IPS-20b (cell line): Measurements from ENCODE around the gene ZNF438.

ENCODE experiments used
- H3K27ac ChIP-seq: one replicate; pipeline ENCODE4 v1.5.1; 2013; ENCODE audit warnings: low read length
- H3K27me3 ChIP-seq: 2 replicates; pipeline ENCODE4 v1.6.1; 2013; ENCODE audit warnings: mild to moderate bottlenecking, low read length, inconsistent platforms; ENCODE audit not compliant: insufficient read depth
- H3K36me3 ChIP-seq: 2 replicates; pipeline ENCODE4 v1.6.1; 2013; ENCODE audit warnings: low read depth, mild to moderate bottlenecking, inconsistent platforms, low read length, moderate library complexity; ENCODE audit not compliant: insufficient read depth
- H3K4me1 ChIP-seq: 2 replicates; pipeline ENCODE4 v1.6.1; 2013; ENCODE audit warnings: mild to moderate bottlenecking, control low read depth, inconsistent platforms, low read length, moderate library complexity; ENCODE audit not compliant: insufficient read depth
- H3K4me3 ChIP-seq: 2 replicates; pipeline ENCODE4 v1.5.1; 2013; ENCODE audit warnings: mild to moderate bottlenecking, low read length, inconsistent platforms
- H3K9ac ChIP-seq: 2 replicates; pipeline ENCODE4 v1.6.1; 2013; ENCODE audit warnings: low read depth, mild to moderate bottlenecking, inconsistent platforms, low read length, moderate library complexity
- H3K9me3 ChIP-seq: 2 replicates; pipeline ENCODE4 v1.6.1; 2013; ENCODE audit warnings: mild to moderate bottlenecking, low read depth, low read length, inconsistent platforms; ENCODE audit not compliant: insufficient read depth

The ZNF438 gene

GRCh38 chr10:30826679-30827078, 205.0 kb downstream of the ZNF438 start:
- no peak overlapping the region for H3K9ac ChIP-seq
- no peaks in the 10 kb centered on the region for H3K9me3 ChIP-seq
- peaks cover 6% of the 10 kb centered on the region; the same call in 1 of the 2 replicates for H3K4me1 ChIP-seq
- H3K36me3 ChIP-seq, result no peaks in the 10 kb centered on the region
- no peak overlapping the region for H3K27ac ChIP-seq
- H3K4me3 ChIP-seq, result no peak overlapping the region
- H3K27me3 ChIP-seq, result peaks cover under 1% of the 10 kb centered on the region; the same call in 1 of the 2 replicates

DNA sequence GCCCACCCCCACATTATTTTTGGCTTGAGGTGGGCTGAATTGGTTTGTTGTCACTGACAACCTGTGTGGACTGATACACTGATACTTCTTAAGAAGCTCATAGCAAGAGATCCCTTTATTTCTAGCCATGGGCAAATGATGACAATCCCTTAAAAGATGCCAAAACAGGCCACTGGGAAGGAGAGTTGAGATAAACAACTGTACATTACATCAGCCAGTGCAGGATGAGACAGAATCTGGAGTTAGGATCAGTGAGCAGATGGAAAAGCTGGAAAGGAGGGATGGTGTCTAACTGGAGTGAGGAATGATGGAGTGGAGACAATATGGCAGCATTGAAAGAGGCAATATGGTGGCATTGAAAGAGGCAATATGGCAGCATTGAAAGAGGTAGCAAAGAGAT, 206.2 kb downstream of the ZNF438 start:
- H3K36me3 ChIP-seq, result no peaks in the 10 kb centered on the region
- H3K27me3 ChIP-seq, result peaks cover 8% of the 10 kb centered on the region; the same call in 1 of the 2 replicates
- no peak overlapping the region for H3K9ac ChIP-seq
- peaks cover 3% of the 10 kb centered on the region; the same call in 1 of the 2 replicates for H3K4me1 ChIP-seq
- H3K27ac ChIP-seq, result no peak overlapping the region
- no peak overlapping the region for H3K4me3 ChIP-seq
- no peaks in the 10 kb centered on the region for H3K9me3 ChIP-seq

DNA sequence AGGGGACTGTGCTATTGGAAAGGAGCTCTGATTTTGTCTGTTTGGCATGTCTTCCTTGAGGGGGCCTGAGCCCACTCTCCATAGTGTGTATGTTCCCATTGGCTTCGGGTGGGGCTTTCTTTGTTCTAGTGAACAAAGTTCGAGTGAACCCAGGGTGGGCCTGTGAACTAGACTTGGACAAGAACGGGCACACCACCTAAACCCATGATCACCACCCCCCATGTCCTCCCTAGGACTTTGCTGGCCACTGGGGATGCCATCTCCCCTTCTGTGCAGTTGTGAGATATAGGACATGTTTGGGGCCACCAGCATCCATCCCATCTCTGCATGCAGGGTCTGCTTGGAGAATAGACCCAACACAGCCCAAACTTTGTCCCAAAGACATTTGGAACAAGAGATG, 206.6 kb downstream of the ZNF438 start:
- H3K9ac ChIP-seq, result no peak overlapping the region
- no peak overlapping the region for H3K27ac ChIP-seq
- H3K4me1 ChIP-seq, result no peaks in the 10 kb centered on the region
- H3K4me3 ChIP-seq, result no peak overlapping the region
- H3K27me3 ChIP-seq, result peaks cover 8% of the 10 kb centered on the region; the same call in 1 of the 2 replicates
- H3K36me3 ChIP-seq, result no peaks in the 10 kb centered on the region
- no peaks in the 10 kb centered on the region for H3K9me3 ChIP-seq

- Histone ChIP-seq H3K27ac (no peak overlapping the region), H3K9ac (no peak overlapping the region), H3K4me3 (no peak overlapping the region), H3K9me3 (no peaks in the 10 kb centered on the region), H3K4me1 (no peaks in the 10 kb centered on the region), H3K27me3 (peaks cover 8% of the 10 kb centered on the region; the same call in 1 of the 2 replicates), H3K36me3 (no peaks in the 10 kb centered on the region)
These were observed 208.0 kb downstream of the ZNF438 start for GRCh38 chr10:30823651-30824050.

DNA sequence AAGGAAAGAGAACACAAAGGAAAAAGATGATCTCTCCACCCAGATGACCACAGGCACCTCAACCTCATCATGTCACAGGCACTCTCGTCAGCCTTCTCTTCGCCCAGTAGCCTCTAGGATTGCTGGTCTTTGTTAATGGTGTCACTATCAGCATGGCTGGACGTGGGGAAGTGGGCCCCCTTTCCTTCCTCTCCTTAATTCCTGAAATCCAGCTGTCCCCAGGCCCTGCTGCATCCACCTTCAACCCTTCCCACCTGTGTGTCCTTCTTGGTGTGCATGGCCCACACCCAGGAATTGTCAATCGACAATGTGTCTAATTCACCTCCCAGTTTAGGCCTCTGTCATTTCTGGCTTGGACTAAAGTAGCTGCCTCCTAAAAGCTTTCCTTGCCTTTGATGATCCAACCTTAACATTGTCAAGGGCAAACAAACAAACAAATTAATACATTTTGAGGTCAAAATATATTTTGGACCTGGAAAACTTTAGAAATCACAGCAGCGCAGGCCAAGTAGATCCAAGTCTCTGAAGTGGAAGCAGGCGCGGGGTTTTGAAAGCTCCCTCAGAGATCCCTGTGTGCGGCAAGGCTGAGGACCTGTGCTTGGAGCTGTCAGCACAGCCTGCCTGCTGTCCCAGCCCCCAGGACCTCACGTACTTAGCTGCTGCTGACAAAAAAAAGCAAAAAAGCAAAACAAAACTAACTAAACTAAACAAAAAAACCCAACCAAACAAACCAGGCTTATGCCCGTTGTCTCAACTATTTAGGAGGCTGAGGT, 208.8 kb downstream of the ZNF438 start:
- H3K9ac ChIP-seq, result no peak overlapping the region
- H3K4me1 ChIP-seq, result no peaks in the 10 kb centered on the region
- H3K4me3 ChIP-seq, result no peak overlapping the region
- H3K27me3 ChIP-seq, result peaks cover 8% of the 10 kb centered on the region; the same call in 1 of the 2 replicates
- H3K36me3 ChIP-seq, result no peaks in the 10 kb centered on the region
- H3K27ac ChIP-seq, result no peak overlapping the region
- H3K9me3 ChIP-seq, result no peaks in the 10 kb centered on the region

DNA sequence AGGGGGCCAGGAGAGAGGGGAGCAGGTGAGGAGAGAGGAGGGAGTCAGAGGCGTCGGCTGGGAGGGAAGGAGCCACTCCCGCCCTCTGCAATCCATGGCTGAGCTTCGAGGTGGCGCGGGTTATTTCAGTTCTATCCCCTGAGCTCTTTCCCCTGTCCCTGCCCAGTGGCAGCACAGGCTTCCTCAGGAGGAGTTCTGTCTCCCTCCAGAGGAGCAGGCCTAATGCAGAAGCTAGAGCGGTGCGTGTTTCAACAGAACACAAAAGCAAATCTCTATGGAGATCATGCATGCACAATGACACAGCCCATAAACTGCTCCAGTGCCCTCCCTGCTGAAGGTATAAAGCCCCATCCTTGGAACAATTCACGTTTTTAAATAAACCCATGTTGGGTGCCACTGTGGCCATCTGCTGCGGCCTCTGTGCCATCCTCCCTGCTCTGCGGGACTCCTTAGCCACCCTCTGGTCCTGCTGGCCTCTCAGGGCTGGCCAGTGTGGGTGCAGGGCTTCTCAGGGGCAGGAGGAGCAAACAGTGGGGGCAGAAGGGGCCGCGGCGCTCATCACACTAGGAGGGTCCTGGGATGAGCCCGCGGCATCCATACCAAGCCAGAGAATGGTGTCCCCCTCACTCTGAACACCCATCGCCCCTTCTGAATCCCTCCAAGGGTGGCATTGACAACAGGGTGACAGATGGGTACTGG, 209.5 kb downstream of the ZNF438 start:
- no peaks in the 10 kb centered on the region for H3K36me3 ChIP-seq
- no peak overlapping the region for H3K9ac ChIP-seq
- H3K27me3 ChIP-seq, result peaks cover 8% of the 10 kb centered on the region; the same call in 1 of the 2 replicates
- no peak overlapping the region for H3K4me3 ChIP-seq
- H3K4me1 ChIP-seq, result no peaks in the 10 kb centered on the region
- H3K27ac ChIP-seq, result no peak overlapping the region
- no peaks in the 10 kb centered on the region for H3K9me3 ChIP-seq

GRCh38 chr10:30821261-30821993, 210.2 kb downstream of the ZNF438 start:
- Histone ChIP-seq H3K36me3 (no peaks in the 10 kb centered on the region), H3K4me1 (no peaks in the 10 kb centered on the region), H3K27me3 (peaks cover 8% of the 10 kb centered on the region; the same call in 1 of the 2 replicates), H3K4me3 (no peak overlapping the region), H3K9ac (no peak overlapping the region), H3K27ac (no peak overlapping the region), H3K9me3 (no peaks in the 10 kb centered on the region)

GRCh38 chr10:30820261-30820991, 211.2 kb downstream of the ZNF438 start:
- H3K27me3 ChIP-seq, result peaks cover 8% of the 10 kb centered on the region; the same call in 1 of the 2 replicates
- H3K36me3 ChIP-seq, result no peaks in the 10 kb centered on the region
- H3K9me3 ChIP-seq, result no peaks in the 10 kb centered on the region
- H3K4me3 ChIP-seq, result no peak overlapping the region
- H3K9ac ChIP-seq, result no peak overlapping the region
- H3K4me1 ChIP-seq, result no peaks in the 10 kb centered on the region
- no peak overlapping the region for H3K27ac ChIP-seq

GRCh38 chr10:30819341-30820181, 212.1 kb downstream of the ZNF438 start:
- H3K4me3 ChIP-seq, result no peak overlapping the region
- no peak overlapping the region for H3K27ac ChIP-seq
- H3K36me3 ChIP-seq, result no peaks in the 10 kb centered on the region
- H3K27me3 ChIP-seq, result peaks cover 8% of the 10 kb centered on the region; the same call in 1 of the 2 replicates
- no peak overlapping the region for H3K9ac ChIP-seq
- H3K9me3 ChIP-seq, result no peaks in the 10 kb centered on the region
- no peaks in the 10 kb centered on the region for H3K4me1 ChIP-seq

- H3K4me3 ChIP-seq, result no peak overlapping the region
- peaks cover 8% of the 10 kb centered on the region; the same call in 1 of the 2 replicates for H3K27me3 ChIP-seq
- H3K9ac ChIP-seq, result no peak overlapping the region
- no peak overlapping the region for H3K27ac ChIP-seq
- H3K4me1 ChIP-seq, result no peaks in the 10 kb centered on the region
- H3K9me3 ChIP-seq, result no peaks in the 10 kb centered on the region
- no peaks in the 10 kb centered on the region for H3K36me3 ChIP-seq
These were observed 212.8 kb downstream of the ZNF438 start for GRCh38 chr10:30818854-30819253.
